H1 (cell line): ENCODE measurements around the gene WNK2. TPM values are rescaled to one million over a fixed set of nuclear protein-coding genes. Genes with fewer than 3 reads are reported as not detected.

Experiments
- CTCF ChIA-PET: fragments of 300-600 bp; sonication (Branson Sonifier 250); formaldehyde crosslinking; loops from one replicate; lab custom pipeline; 2021; ENCODE audit not compliant: partially characterized antibody; lab: Charles Lee
- POLR2A ChIA-PET: fragments of 300-600 bp; sonication (Branson Sonifier 250); formaldehyde crosslinking; loops from one replicate; lab custom pipeline; 2021; ENCODE audit warnings: inconsistent platforms; ENCODE audit not compliant: partially characterized antibody; lab: Charles Lee
- DNase-seq, 2 experiments: peaks; one replicate each; pipeline versions ENCODE4 v3.0.0 to v3.0.0-alpha.2; 2010 to 2022; ENCODE audit warnings: low spot score in 2 of 2, low read depth in 1 of 2, mixed read lengths in 1 of 2
- FAIRE-seq: peaks from 2 replicates; lab custom pipeline; 2011; peaks lifted over from hg19 to GRCh38; lab: Jason Lieb, UNC
- H2AFZ ChIP-seq: 2 replicates; pipeline ENCODE4 v1.8.1; 2012; ENCODE audit warnings: low read length, inconsistent platforms
- H2AK5ac ChIP-seq: 2 replicates; pipeline ENCODE4 v1.6.1; 2013; ENCODE audit warnings: low read depth, low read length
- H2BK120ac ChIP-seq: replicated peaks from 2 replicates; pipeline ENCODE3; 2013; ENCODE audit warnings: low read depth, low read length, inconsistent platforms
- H2BK12ac ChIP-seq: 2 replicates; pipeline ENCODE4 v1.6.1; 2013; ENCODE audit warnings: low read depth, low read length
- H2BK15ac ChIP-seq: 2 replicates; pipeline ENCODE4 v1.6.1; 2013; ENCODE audit warnings: low read length
- H2BK20ac ChIP-seq: 2 replicates; pipeline ENCODE4 v1.6.1; 2013; ENCODE audit warnings: low read length
- H2BK5ac ChIP-seq: 2 replicates; pipeline ENCODE4 v1.6.1; 2013; ENCODE audit warnings: low read depth, low read length
- H3K14ac ChIP-seq: 2 replicates; pipeline ENCODE4 v1.6.1; 2013; ENCODE audit warnings: inconsistent platforms; ENCODE audit not compliant: insufficient read length
- H3K18ac ChIP-seq: 2 replicates; pipeline ENCODE4 v1.6.1; 2013; ENCODE audit warnings: low read length; ENCODE audit errors: extremely low read depth
- H3K23ac ChIP-seq: 2 replicates; pipeline ENCODE4 v1.6.1; 2013; ENCODE audit warnings: inconsistent platforms; ENCODE audit not compliant: insufficient read length
- H3K23me2 ChIP-seq: 2 replicates; pipeline ENCODE4 v1.6.1; 2013; ENCODE audit warnings: low read depth, low read length
- H3K27ac ChIP-seq: 2 replicates; pipeline ENCODE4 v1.6.1; 2011; ENCODE audit warnings: low read depth, low read length, inconsistent platforms
- H3K27me3 ChIP-seq, 4 experiments: replicated peaks in 1 of 4; 1 replicate in 1 of 4; 2 replicates in 3 of 4; pipeline versions ENCODE4 v1.6.1 to v1.8.1; 2011 to 2013; ENCODE audit warnings: low read length in 3 of 4, mild to moderate bottlenecking in 3 of 4, inconsistent platforms in 2 of 4, mixed read lengths in 2 of 4, moderate library complexity in 1 of 4; ENCODE audit not compliant: control insufficient read depth in 3 of 4, insufficient read depth in 3 of 4; ENCODE audit errors: extremely low read depth in 1 of 4
- H3K36me3 ChIP-seq, 4 experiments: 2 replicates each; pipeline versions ENCODE4 v1.6.1 to v1.8.1; 2011 to 2013; ENCODE audit warnings: mild to moderate bottlenecking in 4 of 4, low read length in 3 of 4, moderate library complexity in 2 of 4, control low read depth in 1 of 4, inconsistent platforms in 1 of 4; ENCODE audit not compliant: insufficient read depth in 4 of 4, control insufficient read depth in 2 of 4
- H3K4ac ChIP-seq: replicated peaks from 2 replicates; pipeline ENCODE3; 2013; ENCODE audit warnings: low read length, low read depth, mixed read lengths, inconsistent platforms; ENCODE audit not compliant: insufficient read length
- H3K4me1 ChIP-seq, 4 experiments: replicated peaks in 1 of 4; 1 replicate in 1 of 4; 2 replicates in 3 of 4; pipeline versions ENCODE4 v1.6.1 to v1.8.1; 2011 to 2013; ENCODE audit warnings: low read length in 3 of 4, inconsistent platforms in 2 of 4, mixed read lengths in 1 of 4; ENCODE audit not compliant: insufficient read depth in 4 of 4, control insufficient read depth in 3 of 4
- H3K4me2 ChIP-seq, 2 experiments: 2 replicates each; pipeline versions ENCODE4 v1.6.1 to v1.8.1; 2011 to 2013; ENCODE audit warnings: low read depth in 2 of 2, low read length in 2 of 2, control low read depth in 1 of 2, inconsistent platforms in 1 of 2, mild to moderate bottlenecking in 1 of 2; ENCODE audit not compliant: insufficient read depth in 1 of 2
- H3K4me3 ChIP-seq, 4 experiments: fragments of 200-600, 300-600 bp in 1 of 4; sonication (generic), shearing (Covaris generic), sonication (Bioruptor Twin) in 1 of 4; 2 replicates each; pipeline versions ENCODE4 v1.5.1 to v1.8.1; 2011 to 2016; ENCODE audit warnings: low read length in 4 of 4, low read depth in 3 of 4, control low read depth in 2 of 4, inconsistent platforms in 2 of 4, mild to moderate bottlenecking in 2 of 4, mixed read lengths in 1 of 4, moderate library complexity in 1 of 4; ENCODE audit not compliant: insufficient read depth in 2 of 4; ENCODE audit errors: extremely low read depth in 1 of 4
- H3K56ac ChIP-seq: replicated peaks from 2 replicates; pipeline ENCODE3; 2013; ENCODE audit warnings: low read depth, mild to moderate bottlenecking, mixed read lengths, low read length, inconsistent platforms; ENCODE audit not compliant: insufficient read length
- H3K79me1 ChIP-seq: 2 replicates; pipeline ENCODE4 v1.6.1; 2013; ENCODE audit warnings: low read depth, low read length, control low read depth
- H3K79me2 ChIP-seq, 2 experiments: 2 replicates each; pipeline versions ENCODE4 v1.6.1 to v1.8.1; 2012 to 2013; ENCODE audit warnings: low read length in 2 of 2, mild to moderate bottlenecking in 2 of 2, inconsistent platforms in 1 of 2; ENCODE audit not compliant: insufficient read depth in 2 of 2, control insufficient read depth in 1 of 2
- H3K9ac ChIP-seq, 4 experiments: replicated peaks in 1 of 4; 1 replicate in 1 of 4; 2 replicates in 3 of 4; pipeline versions ENCODE4 v1.6.1 to v1.8.1; 2011 to 2013; ENCODE audit warnings: low read depth in 3 of 4, low read length in 3 of 4, control low read depth in 2 of 4, mild to moderate bottlenecking in 2 of 4, moderate library complexity in 2 of 4, inconsistent platforms in 1 of 4; ENCODE audit errors: extremely low read depth in 1 of 4
- H3K9me3 ChIP-seq, 2 experiments: 2 replicates each; pipeline versions ENCODE4 v1.6.1 to v1.8.1; 2012 to 2013; ENCODE audit warnings: mild to moderate bottlenecking in 2 of 2, moderate library complexity in 2 of 2, control low read depth in 1 of 2, inconsistent platforms in 1 of 2, low read depth in 1 of 2, low read length in 1 of 2, mixed read lengths in 1 of 2; ENCODE audit not compliant: insufficient read depth in 2 of 2
- H4K20me1 ChIP-seq, 2 experiments: replicated peaks in 1 of 2; 2 replicates each; pipeline versions ENCODE3 to v1.8.1; 2011 to 2013; ENCODE audit warnings: inconsistent platforms in 2 of 2, low read length in 2 of 2, mild to moderate bottlenecking in 1 of 2; ENCODE audit not compliant: insufficient read depth in 2 of 2, control insufficient read depth in 1 of 2
- H4K5ac ChIP-seq: 2 replicates; pipeline ENCODE4 v1.6.1; 2013; ENCODE audit warnings: low read length, low read depth, mixed read lengths, inconsistent platforms; ENCODE audit not compliant: insufficient read length
- H4K8ac ChIP-seq: 2 replicates; pipeline ENCODE4 v1.8.0; 2013; ENCODE audit warnings: mild to moderate bottlenecking, moderate library complexity, low read length, inconsistent platforms; ENCODE audit not compliant: insufficient read depth; ENCODE audit errors: extremely low read depth
- H4K91ac ChIP-seq: replicated peaks from 2 replicates; pipeline ENCODE3; 2013; ENCODE audit warnings: low read length, mixed read lengths, inconsistent platforms; ENCODE audit not compliant: insufficient read length
- BRCA1 ChIP-seq: IDR thresholded peaks from 2 replicates; pipeline ENCODE4 v1.6.1; 2012; ENCODE audit warnings: low read depth, low read length, improper control_type of control experiment
- CBX5 ChIP-seq: fragments of 300-800, 300-1000 bp; sonication (generic); IDR thresholded peaks from 2 replicates; pipeline ENCODE4 v1.7.1; 2016; ENCODE audit warnings: antibody characterized with exemption, low read length, low read depth
- CBX8 ChIP-seq: fragments of 300-800, 300-1000 bp; sonication (generic); IDR thresholded peaks from 2 replicates; pipeline ENCODE4 v1.7.1; 2016; ENCODE audit warnings: low read depth, low read length, borderline replicate concordance
- CHD2 ChIP-seq: IDR thresholded peaks from 2 replicates; pipeline ENCODE4 v1.6.1; 2012; ENCODE audit warnings: low read length, improper control_type of control experiment
- CTBP2 ChIP-seq: IDR thresholded peaks from 2 replicates; pipeline ENCODE4 v1.7.0; 2011; ENCODE audit warnings: borderline replicate concordance, mild to moderate bottlenecking, moderate library complexity, mixed read lengths, low read length; ENCODE audit not compliant: insufficient read depth, insufficient read length
- GTF2F1 ChIP-seq: IDR thresholded peaks from 2 replicates; pipeline ENCODE4 v1.6.1; 2012; ENCODE audit warnings: low read depth, low read length, improper control_type of control experiment, borderline replicate concordance
- HDAC2 ChIP-seq, 2 experiments: fragments of 300-600 bp in 1 of 2; sonication (generic) in 1 of 2; IDR thresholded peaks; 2 replicates each; pipeline ENCODE4 v1.6.1; 2011 to 2012; ENCODE audit warnings: low read depth in 2 of 2, low read length in 2 of 2, mild to moderate bottlenecking in 2 of 2, moderate library complexity in 2 of 2, borderline replicate concordance in 1 of 2, inconsistent platforms in 1 of 2
- JUN ChIP-seq: IDR thresholded peaks from 2 replicates; pipeline ENCODE4 v1.6.1; 2011; ENCODE audit warnings: low read depth, mild to moderate bottlenecking, improper control_type of control experiment, low read length
- JUND ChIP-seq: IDR thresholded peaks from 2 replicates; pipeline ENCODE4 v1.6.1; 2011; ENCODE audit warnings: mild to moderate bottlenecking, improper control_type of control experiment, low read length
- KDM1A ChIP-seq: fragments of 200-600, 300-600 bp; sonication (generic); IDR thresholded peaks from 2 replicates; pipeline ENCODE4 v1.7.1; 2016; ENCODE audit warnings: mild to moderate bottlenecking, low read length, borderline replicate concordance
- POLR2A ChIP-seq, 2 experiments: IDR thresholded peaks; 1 replicate in 1 of 2; 2 replicates in 1 of 2; pipeline ENCODE4 v1.6.1; 2011; ENCODE audit warnings: low read depth in 2 of 2, low read length in 2 of 2, mild to moderate bottlenecking in 2 of 2; ENCODE audit errors: control extremely low read depth in 1 of 2
- RBBP5 ChIP-seq: IDR thresholded peaks from 2 replicates; pipeline ENCODE4 v1.7.1; 2012; ENCODE audit warnings: low read depth, mild to moderate bottlenecking, inconsistent platforms, low read length, moderate library complexity, borderline replicate concordance
- RXRA ChIP-seq: IDR thresholded peaks from 2 replicates; pipeline ENCODE4 v1.6.1; 2011; ENCODE audit warnings: low read depth, mild to moderate bottlenecking, low read length, moderate library complexity; ENCODE audit not compliant: insufficient read depth
- SP2 ChIP-seq: IDR thresholded peaks from 2 replicates; pipeline ENCODE4 v1.6.1; 2012; ENCODE audit warnings: mild to moderate bottlenecking, low read length, inconsistent platforms
- TEAD4 ChIP-seq: IDR thresholded peaks from 2 replicates; pipeline ENCODE4 v1.6.1; 2012; ENCODE audit warnings: low read depth, low read length, inconsistent platforms, mixed read lengths
- WGBS, 2 experiments: shearing (Covaris generic) in 1 of 2; methylation state at CpG; one replicate each; pipeline versions ENCODE4 v1.1.6 to v1.1.7; 2013 to 2015; ENCODE audit warnings: low lambda C conversion rate in 2 of 2, mixed read lengths in 2 of 2, inconsistent platforms in 1 of 2, low coverage in 1 of 2, missing lambda C conversion rate in 1 of 2; ENCODE audit not compliant: insufficient replicate concordance in 2 of 2, insufficient coverage in 1 of 2, insufficient read length in 1 of 2; ENCODE audit errors: extremely low coverage in 1 of 2, missing lambda C conversion rate in 1 of 2; 5-methylcytosine and 5-hydroxymethylcytosine counted together
- polyA plus RNA-seq, 7 experiments: library from polyadenylated mRNA; depleted of rRNA in 3 of 7; stranded (reverse) in 5 of 7; unstranded in 2 of 7; fragments of >200 nt in 5 of 7; fragments of 200-250 nt in 2 of 7; gene quantifications; 1 replicate in 5 of 7; 2 replicates in 1 of 7; 4 replicates in 1 of 7; pipeline versions ENCODE4 v1.2.1 to v1.2.3, GENCODE V29; 2011 to 2013; ENCODE audit warnings: missing spikeins in 2 of 7, mixed read lengths in 2 of 7
- total RNA-seq: library from RNA; stranded (reverse); fragmentation: NEBNext Ultra II Directional; extraction: Animal tissue kit (Norgen Biotek cat#: 25700); gene quantifications from 2 replicates; pipeline ENCODE4 v1.2.1, GENCODE V29; 2021

WNK2 gene
- total and polyA plus RNA-seq, 2 of the 8 experiments (the other 6 are each of a cell fraction or from before 2014, with no cell fraction given), result 12.0 to 87.2 TPM

- peaks cover 0 to 16% (median 7%) of the 10 kb centered on the region in 4 experiments; a peak in 5 of 7 replicates for H3K4me1 ChIP-seq
- H3K27ac ChIP-seq, result no peak overlapping the region
- WGBS, 2 experiments, result 80% methylated on average over 3 of the region's 3 CpGs; no CpG with 5 or more reads in 1 of the 2 experiments
- no peak for TF ChIP-seq CBX5
- no peak for TF ChIP-seq CTBP2
- TF ChIP-seq POLR2A (IDR thresholded peaks at IDR 0.05; ENCODE audit: control extremely low read depth in 1 of 2, low read depth in 2 of 2, low read length in 2 of 2), result no peak
- TF ChIP-seq CBX8, result no peak
- TF ChIP-seq CHD2, result no peak
- TF ChIP-seq SP2, result no peak
- no peak for TF ChIP-seq HDAC2 (IDR thresholded peaks at IDR 0.05; ENCODE audit: borderline replicate concordance in 1 of 2, low read depth in 2 of 2, low read length in 2 of 2)
- no peak for TF ChIP-seq TEAD4
- no peak for TF ChIP-seq JUN
- TF ChIP-seq KDM1A, result no peak
- TF ChIP-seq GTF2F1, result no peak
- TF ChIP-seq RBBP5, result no peak
- no peak for TF ChIP-seq RXRA
- TF ChIP-seq BRCA1, result no peak
- TF ChIP-seq JUND, result no peak
Observed at GRCh38 chr9:93194641-93195040, 10.7 kb downstream of the WNK2 start.

More at GRCh38 chr9:93194641-93195040, 10.7 kb downstream of the WNK2 start:
- no peaks in the 10 kb centered on the region for H3K23me2 ChIP-seq
- no peak overlapping the region for H3K4me2 ChIP-seq
- no peak overlapping the region for H3K9ac ChIP-seq
- peaks cover 27% of the 10 kb centered on the region for H3K79me1 ChIP-seq
- ChIA-PET POLR2A (interaction anchor here (0.6 to 1.0 kb wide), 3 partner anchors 9 to 159 kb away, joined by 3 to 4 read pairs (median 3); no protein-coding TSS in a partner anchor), CTCF (interaction anchor here (0.8 to 2.0 kb wide), 9 partner anchors 12 to 372 kb away, joined by 3 to 7 read pairs (median 4); no protein-coding TSS in a partner anchor)
- no peaks in the 10 kb centered on the region for H3K9me3 ChIP-seq
- H4K20me1 ChIP-seq, result peaks cover 15 to 28% of the 10 kb centered on the region in 2 experiments
- FAIRE-seq (no peak), DNase-seq (no peak)
- H2BK120ac ChIP-seq, result no peak overlapping the region
- no peak overlapping the region for H3K23ac ChIP-seq
- no peak overlapping the region for H3K4me3 ChIP-seq
- no peaks in the 10 kb centered on the region; a peak in 1 of 8 replicates for H3K36me3 ChIP-seq
- no peak overlapping the region for H3K56ac ChIP-seq
- H3K4ac ChIP-seq, result no peak overlapping the region
- H3K14ac ChIP-seq, result no peak overlapping the region
- H4K8ac ChIP-seq, result no peak overlapping the region
- peaks cover 0 to 57% of the 10 kb centered on the region in 2 experiments; a peak in 2 of 4 replicates for H3K79me2 ChIP-seq
- no peak overlapping the region for H3K18ac ChIP-seq
- no peak overlapping the region for H2BK15ac ChIP-seq
- H4K5ac ChIP-seq, result no peak overlapping the region
- no peak overlapping the region for H2BK20ac ChIP-seq
- H3K27me3 ChIP-seq, result no peaks in the 10 kb centered on the region
- no peak overlapping the region for H4K91ac ChIP-seq
- H2BK12ac ChIP-seq, result no peak overlapping the region
- H2BK5ac ChIP-seq, result no peak overlapping the region
- H2AFZ ChIP-seq, result no peak overlapping the region
- H2AK5ac ChIP-seq, result no peak overlapping the region
